Measurements from ENCODE around the gene SSNA1.
A peak's percentile ranks its signal among the peaks of the same experiment; 100 is the strongest.

Gene SSNA1

DNA sequence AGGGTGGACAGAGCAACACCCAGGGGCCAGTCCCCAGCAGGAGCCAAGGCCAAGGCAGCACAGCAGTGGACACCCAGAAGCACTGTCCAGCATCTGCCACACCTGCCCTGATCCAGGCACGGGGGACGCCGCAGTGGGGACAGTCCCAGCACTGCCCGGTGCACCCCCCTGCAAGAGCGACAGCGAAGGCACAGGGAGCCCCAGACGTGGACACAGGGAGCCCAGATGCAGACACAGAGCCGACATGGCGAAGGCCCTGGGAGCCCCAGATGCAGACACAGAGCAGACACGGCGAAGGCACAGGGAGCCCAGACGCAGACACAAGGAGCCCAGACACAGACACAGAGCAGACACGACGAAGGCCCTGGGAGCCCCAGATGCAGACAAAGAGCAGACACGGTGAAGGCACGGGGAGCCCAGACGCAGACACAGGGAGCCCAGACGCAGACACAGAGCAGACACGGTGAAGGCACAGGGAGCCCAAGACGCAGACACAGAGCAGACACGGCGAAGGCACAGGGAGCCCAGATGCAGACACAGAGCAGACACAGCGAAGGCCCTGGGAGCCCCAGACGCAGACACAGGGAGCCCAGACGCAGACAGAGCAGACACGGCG lies 4.4 kb upstream of the SSNA1 start:
- TF ChIP-seq, protein P1, sequence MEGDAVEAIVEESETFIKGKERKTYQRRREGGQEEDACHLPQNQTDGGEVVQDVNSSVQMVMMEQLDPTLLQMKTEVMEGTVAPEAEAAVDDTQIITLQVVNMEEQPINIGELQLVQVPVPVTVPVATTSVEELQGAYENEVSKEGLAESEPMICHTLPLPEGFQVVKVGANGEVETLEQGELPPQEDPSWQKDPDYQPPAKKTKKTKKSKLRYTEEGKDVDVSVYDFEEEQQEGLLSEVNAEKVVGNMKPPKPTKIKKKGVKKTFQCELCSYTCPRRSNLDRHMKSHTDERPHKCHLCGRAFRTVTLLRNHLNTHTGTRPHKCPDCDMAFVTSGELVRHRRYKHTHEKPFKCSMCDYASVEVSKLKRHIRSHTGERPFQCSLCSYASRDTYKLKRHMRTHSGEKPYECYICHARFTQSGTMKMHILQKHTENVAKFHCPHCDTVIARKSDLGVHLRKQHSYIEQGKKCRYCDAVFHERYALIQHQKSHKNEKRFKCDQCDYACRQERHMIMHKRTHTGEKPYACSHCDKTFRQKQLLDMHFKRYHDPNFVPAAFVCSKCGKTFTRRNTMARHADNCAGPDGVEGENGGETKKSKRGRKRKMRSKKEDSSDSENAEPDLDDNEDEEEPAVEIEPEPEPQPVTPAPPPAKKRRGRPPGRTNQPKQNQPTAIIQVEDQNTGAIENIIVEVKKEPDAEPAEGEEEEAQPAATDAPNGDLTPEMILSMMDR (conservative IDR thresholded peaks at IDR 0.05; ENCODE audit: low read depth), result no peak
- ChIA-PET CTCF (no interaction called here), POLR2A (ENCODE audit: low non-redundant PET) (no interaction called here)
- DNase-seq (ENCODE audit: low spot score), result no peak
- H3K27ac ChIP-seq, result no peak overlapping the region

DNA sequence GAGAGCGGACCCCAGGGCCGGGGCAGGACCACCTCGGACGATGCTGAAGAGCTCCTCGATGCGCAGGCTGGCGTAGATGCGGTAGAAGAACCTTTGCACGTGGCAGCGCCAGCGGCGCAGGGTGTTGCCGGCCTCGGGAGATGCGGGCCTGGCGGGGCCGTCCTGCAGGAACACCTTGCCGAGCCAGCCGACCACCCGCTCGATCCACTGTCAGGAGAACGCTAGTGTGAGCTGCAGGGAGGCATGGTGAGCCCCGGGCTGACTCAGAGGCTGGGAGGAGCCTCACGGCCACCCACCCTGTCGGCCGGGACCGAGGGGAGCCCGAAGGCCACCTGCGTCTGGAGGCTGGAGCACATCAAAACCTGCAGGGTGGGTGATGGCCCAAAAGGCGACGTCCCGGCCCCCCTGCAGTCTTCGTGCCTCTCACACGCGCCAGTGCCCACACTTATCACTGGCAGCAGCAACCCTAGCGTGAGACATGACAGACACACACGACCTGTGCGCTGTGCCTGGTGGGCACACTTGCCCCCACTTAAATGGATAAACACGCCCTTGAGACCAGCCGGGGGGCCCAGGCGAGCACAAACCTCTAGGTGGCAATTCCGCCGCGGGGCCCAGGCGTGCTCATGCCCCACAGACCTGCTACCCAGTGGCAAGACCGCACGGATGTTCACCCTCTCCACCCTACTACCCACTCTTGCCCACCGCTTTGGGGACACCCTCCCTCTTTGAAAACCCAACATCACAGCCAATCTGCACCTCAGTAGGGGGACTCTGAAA lies 3.4 kb upstream of the SSNA1 start:
- CTCF ChIA-PET, result no interaction called here
- H3K27ac ChIP-seq, result no peak overlapping the region
- POLR2A ChIA-PET (ENCODE audit: low non-redundant PET), result no interaction called here
- no peak for DNase-seq (ENCODE audit: low spot score)
- TF ChIP-seq, protein P1 (conservative IDR thresholded peaks at IDR 0.05; ENCODE audit: low read depth), result no peak

DNA sequence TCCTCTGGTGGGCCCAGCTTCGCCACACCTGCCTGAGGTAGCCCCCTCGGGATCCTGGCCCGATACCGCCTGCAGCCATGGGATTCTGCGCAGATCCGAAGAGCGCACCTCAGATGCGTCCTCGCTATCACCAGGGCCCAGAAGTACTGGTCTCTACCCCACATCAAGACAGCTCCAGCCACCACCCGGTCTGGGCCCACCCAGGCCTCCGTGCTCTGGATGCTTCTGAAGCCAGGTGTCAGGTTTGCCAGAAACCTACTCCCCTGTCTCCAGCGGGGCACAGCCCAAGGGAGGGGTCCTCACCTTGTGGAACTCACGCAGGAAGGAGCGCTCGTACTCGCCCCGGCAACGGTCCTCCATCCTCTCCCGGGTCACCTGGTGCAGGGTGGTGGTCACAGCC lies 2.6 kb upstream of the SSNA1 start:
- TF ChIP-seq, protein P1 (conservative IDR thresholded peaks at IDR 0.05; ENCODE audit: low read depth), result no peak
- H3K27ac ChIP-seq, result 0 out of 2 replicates have a peak overlapping the region, but pooled peaks have one; percentile 13
- POLR2A ChIA-PET (ENCODE audit: low non-redundant PET), result no interaction called here
- no peak for DNase-seq (ENCODE audit: low spot score)
- CTCF ChIA-PET, result no interaction called here

DNA sequence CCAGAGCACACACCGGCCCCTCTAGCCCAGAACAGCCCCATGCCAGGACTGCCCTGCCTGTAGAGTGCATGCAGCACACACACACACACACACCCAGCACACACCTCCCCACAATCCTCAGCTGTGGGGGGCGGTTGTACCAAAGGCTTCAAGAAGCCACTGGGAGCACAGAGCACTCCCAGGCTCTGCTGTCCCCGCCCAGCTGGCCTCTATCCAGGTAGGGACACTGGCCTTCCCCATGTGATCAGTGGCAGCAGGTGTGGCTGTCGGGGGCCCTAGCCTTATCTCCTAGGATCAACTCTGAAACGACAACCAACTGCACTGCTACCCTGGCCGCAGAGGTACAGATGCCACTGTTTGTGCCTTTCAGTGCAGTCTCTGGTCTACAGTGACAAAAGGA lies 2.1 kb upstream of the SSNA1 start:
- TF ChIP-seq, protein P1 (conservative IDR thresholded peaks at IDR 0.05; ENCODE audit: low read depth), result no peak
- CTCF ChIA-PET, result interaction anchor here (2.6 kb wide), 1 partner anchor 10 kb away, joined by 9 read pairs; no protein-coding TSS in a partner anchor
- DNase-seq (ENCODE audit: low spot score), result no peak
- POLR2A ChIA-PET (ENCODE audit: low non-redundant PET), result no interaction called here
- peak overlapping the region; percentile 13; the same call in 1 of the 2 replicates for H3K27ac ChIP-seq

DNA sequence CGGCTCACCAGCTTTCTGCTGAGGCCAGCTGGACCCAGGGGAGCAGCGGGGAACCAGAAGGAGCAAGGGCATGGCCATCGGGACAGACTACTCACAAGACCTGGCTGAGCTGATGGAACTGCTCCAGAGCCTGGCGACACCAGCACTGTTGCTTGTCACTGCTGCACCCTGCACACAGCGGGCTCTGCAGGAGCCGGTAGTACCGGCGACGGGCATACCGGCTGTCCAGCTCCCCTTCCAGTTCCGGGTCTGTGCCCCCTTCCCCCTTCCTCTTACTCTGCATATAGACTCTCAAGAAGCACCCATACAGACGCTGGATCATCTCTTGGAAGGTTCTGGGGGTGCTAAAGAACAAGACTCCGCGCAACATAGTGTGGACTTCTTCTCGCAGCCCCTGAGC lies 1.1 kb upstream of the SSNA1 start:
- POLR2A ChIA-PET (ENCODE audit: low non-redundant PET), result interaction anchor here (1.8 to 2.5 kb wide), 3 partner anchors 19 to 55 kb away, joined by 5 to 16 read pairs (median 6); partner anchors contain the start of gene RNF224
- TF ChIP-seq, protein P1 (conservative IDR thresholded peaks at IDR 0.05; ENCODE audit: low read depth), result no peak
- H3K27ac ChIP-seq, result peak overlapping the region; percentile 99
- no peak for DNase-seq (ENCODE audit: low spot score)
- CTCF ChIA-PET, result interaction anchor here (0.7 to 4.5 kb wide), 4 partner anchors 11 to 60 kb away, joined by 3 to 37 read pairs (median 6); partner anchors contain the start of gene RNF224

DNA sequence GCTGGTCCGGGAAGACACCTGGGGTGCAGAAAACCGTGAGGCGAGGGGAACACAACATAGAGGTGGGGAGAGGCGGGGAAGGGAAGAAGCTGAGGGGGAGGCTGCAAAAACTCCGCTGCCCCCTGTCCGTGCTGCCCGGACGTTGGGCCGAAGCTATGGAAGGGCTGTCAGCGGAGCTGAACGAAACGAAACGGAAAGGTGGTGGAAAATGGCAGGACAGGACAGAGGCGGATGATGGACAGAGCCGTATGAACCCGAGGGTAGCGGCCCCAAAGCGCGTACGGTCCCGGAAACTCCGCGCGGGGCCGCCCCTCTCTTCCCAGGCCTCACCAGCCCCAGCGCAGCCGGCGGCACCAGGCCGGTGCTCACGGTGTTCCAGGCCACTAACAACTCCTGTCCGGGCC lies 388 bp upstream of the SSNA1 start:
- H3K27ac ChIP-seq, result peak overlapping the region; percentile 99
- TF ChIP-seq, protein P1 (conservative IDR thresholded peaks at IDR 0.05; ENCODE audit: low read depth), result no peak
- DNase-seq (ENCODE audit: low spot score), result no peak
- CTCF ChIA-PET, result interaction anchor here (0.9 to 4.5 kb wide), 5 partner anchors 11 to 60 kb away, joined by 4 to 37 read pairs (median 9); partner anchors contain the start of gene RNF224
- POLR2A ChIA-PET (ENCODE audit: low non-redundant PET), result interaction anchor here (1.1 to 2.5 kb wide), 7 partner anchors 11 to 54 kb away, joined by 4 to 17 read pairs (median 5); partner anchors contain the start of genes CYSRT1 and RNF224
